Stimulated activated CD8-positive, alpha-beta memory T cell treated with anti-CD3 and anti-CD28 coated beads, Interleukin-4, amount 100 ng/mL, for 48 hours (primary cell): ENCODE measurements around the gene SINHCAF.
"Not testable (repeated sequence)": the region's sequence is repeated elsewhere in the genome, so short reads cannot be mapped to it uniquely, and the experiment has no call there.

ENCODE experiments used
- DNase-seq: peaks from one replicate; pipeline ENCODE4 v3.0.0-alpha.2; 2020

SINHCAF gene

GRCh38 chr12:31259136-31259886 is 66.6 kb downstream of the SINHCAF start:
- no peak for DNase-seq

GRCh38 chr12:31257784-31258183 is 68.2 kb downstream of the SINHCAF start:
- no peak for DNase-seq

- DNase-seq = peak; percentile 32
These were observed 74.0 kb downstream of the SINHCAF start for GRCh38 chr12:31251707-31252611.

GRCh38 chr12:31250179-31250578 is 75.8 kb downstream of the SINHCAF start:
- DNase-seq = no peak

- DNase-seq = no peak
These were observed 76.6 kb downstream of the SINHCAF start for GRCh38 chr12:31249356-31249755.

- DNase-seq = no peak
These were observed 77.1 kb downstream of the SINHCAF start for GRCh38 chr12:31248815-31249214.

GRCh38 chr12:31248337-31248736 is 77.6 kb downstream of the SINHCAF start:
- DNase-seq = no peak

GRCh38 chr12:31246470-31246850 is 79.5 kb downstream of the SINHCAF start:
- no peak for DNase-seq

- DNase-seq = no peak
These were observed 80.0 kb downstream of the SINHCAF start for GRCh38 chr12:31245822-31246469.

- DNase-seq = not testable (repeated sequence)
These were observed 83.5 kb downstream of the SINHCAF start for GRCh38 chr12:31242418-31242817.

GRCh38 chr12:31238764-31239387 is 87.1 kb downstream of the SINHCAF start:
- peak; percentile 76 for DNase-seq

- not testable (repeated sequence) for DNase-seq
These were observed 87.6 kb downstream of the SINHCAF start for GRCh38 chr12:31238333-31238732.

- no peak for DNase-seq
These were observed 88.8 kb downstream of the SINHCAF start for GRCh38 chr12:31236998-31237637.

- DNase-seq = no peak
These were observed 90.0 kb downstream of the SINHCAF start for GRCh38 chr12:31235868-31236395.

GRCh38 chr12:31234955-31235867 is 90.7 kb downstream of the SINHCAF start:
- no peak for DNase-seq

- DNase-seq = no peak
These were observed 91.7 kb downstream of the SINHCAF start for GRCh38 chr12:31234053-31234840.

- DNase-seq = no peak
These were observed 92.8 kb downstream of the SINHCAF start for GRCh38 chr12:31233061-31233730.

GRCh38 chr12:31232361-31232965 is 93.5 kb downstream of the SINHCAF start:
- DNase-seq = no peak
